ENCODE measurements around the gene LPGAT1. TPM values are rescaled to one million over a fixed set of nuclear protein-coding genes. Genes with fewer than 3 reads are reported as not detected.

Gene LPGAT1
- total RNA-seq, 1 donor from 2014 or later, result 5.7 TPM

- H3K4me3 Mint-ChIP-seq, result no peak overlapping the region
- DNase-seq (ENCODE audit: low spot score), result no peak
These were observed 125.0 kb downstream of the LPGAT1 start for GRCh38 chr1:211705467-211706091.

GRCh38 chr1:211704543-211704942, 126.0 kb downstream of the LPGAT1 start:
- no peak overlapping the region for H3K9ac ChIP-seq
- no peak overlapping the region for H3K27ac Mint-ChIP-seq
- H3K9me3 ChIP-seq (ENCODE audit: low read depth), result no peaks in the 10 kb centered on the region
- peaks cover 19% of the 10 kb centered on the region for H3K27me3 ChIP-seq
- TF ChIP-seq EZH2 (IDR thresholded peaks at IDR 0.05) (no peak), EZH2phosphoT487 (IDR thresholded peaks at IDR 0.05) (no peak)
- TF ChIP-seq, protein P1, sequence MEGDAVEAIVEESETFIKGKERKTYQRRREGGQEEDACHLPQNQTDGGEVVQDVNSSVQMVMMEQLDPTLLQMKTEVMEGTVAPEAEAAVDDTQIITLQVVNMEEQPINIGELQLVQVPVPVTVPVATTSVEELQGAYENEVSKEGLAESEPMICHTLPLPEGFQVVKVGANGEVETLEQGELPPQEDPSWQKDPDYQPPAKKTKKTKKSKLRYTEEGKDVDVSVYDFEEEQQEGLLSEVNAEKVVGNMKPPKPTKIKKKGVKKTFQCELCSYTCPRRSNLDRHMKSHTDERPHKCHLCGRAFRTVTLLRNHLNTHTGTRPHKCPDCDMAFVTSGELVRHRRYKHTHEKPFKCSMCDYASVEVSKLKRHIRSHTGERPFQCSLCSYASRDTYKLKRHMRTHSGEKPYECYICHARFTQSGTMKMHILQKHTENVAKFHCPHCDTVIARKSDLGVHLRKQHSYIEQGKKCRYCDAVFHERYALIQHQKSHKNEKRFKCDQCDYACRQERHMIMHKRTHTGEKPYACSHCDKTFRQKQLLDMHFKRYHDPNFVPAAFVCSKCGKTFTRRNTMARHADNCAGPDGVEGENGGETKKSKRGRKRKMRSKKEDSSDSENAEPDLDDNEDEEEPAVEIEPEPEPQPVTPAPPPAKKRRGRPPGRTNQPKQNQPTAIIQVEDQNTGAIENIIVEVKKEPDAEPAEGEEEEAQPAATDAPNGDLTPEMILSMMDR (IDR thresholded peaks at IDR 0.05), result no peak
- no peaks in the 10 kb centered on the region for H3K4me1 ChIP-seq
- peaks cover 16% of the 10 kb centered on the region for H3K27me3 Mint-ChIP-seq (ENCODE audit: insufficient read depth, low read depth)
- H3K4me3 Mint-ChIP-seq, result no peak overlapping the region
- H3K36me3 Mint-ChIP-seq, result peaks cover 2% of the 10 kb centered on the region
- no peaks in the 10 kb centered on the region for H3F3A ChIP-seq (ENCODE audit: low read depth)
- H3K9me3 Mint-ChIP-seq, result no peaks in the 10 kb centered on the region
- H3K4me2 ChIP-seq, result no peak overlapping the region
- no peaks in the 10 kb centered on the region for H3K79me2 ChIP-seq (ENCODE audit: low read depth)
- no peak overlapping the region for H3K27ac ChIP-seq
- DNase-seq (ENCODE audit: low spot score), result no peak
- no peaks in the 10 kb centered on the region for H4K20me1 ChIP-seq (ENCODE audit: low read depth)
- no peak overlapping the region for H2AFZ ChIP-seq (replicated peaks)
- peaks cover 5% of the 10 kb centered on the region for H3K4me1 Mint-ChIP-seq
- no peak overlapping the region for H3K4me3 ChIP-seq
- H3K36me3 ChIP-seq, result no peaks in the 10 kb centered on the region

More at GRCh38 chr1:211705467-211706091, 125.0 kb downstream of the LPGAT1 start:
- no peaks in the 10 kb centered on the region for H4K20me1 ChIP-seq (ENCODE audit: low read depth)
- TF ChIP-seq EZH2phosphoT487 (IDR thresholded peaks at IDR 0.05), result no peak
- no peak for TF ChIP-seq EZH2 (IDR thresholded peaks at IDR 0.05)
- TF ChIP-seq, protein P1 (IDR thresholded peaks at IDR 0.05), result no peak
- no peaks in the 10 kb centered on the region for H3K36me3 ChIP-seq
- Mint-ChIP-seq H3K36me3 (peaks cover 2% of the 10 kb centered on the region), H3K9me3 (no peaks in the 10 kb centered on the region), H3K4me1 (peaks cover 5% of the 10 kb centered on the region), H3K27me3 (ENCODE audit: insufficient read depth, low read depth) (peaks cover 10% of the 10 kb centered on the region), H3K27ac (no peak overlapping the region)
- no peak overlapping the region for H3K4me3 ChIP-seq
- no peak overlapping the region for H3K27ac ChIP-seq
- H2AFZ ChIP-seq (replicated peaks), result no peak overlapping the region
- peaks cover 8% of the 10 kb centered on the region for H3K27me3 ChIP-seq
- no peak overlapping the region for H3K9ac ChIP-seq
- no peaks in the 10 kb centered on the region for H3K79me2 ChIP-seq (ENCODE audit: low read depth)
- H3K4me1 ChIP-seq, result no peaks in the 10 kb centered on the region
- H3K9me3 ChIP-seq (ENCODE audit: low read depth), result no peaks in the 10 kb centered on the region
- no peaks in the 10 kb centered on the region for H3F3A ChIP-seq (ENCODE audit: low read depth)
- H3K4me2 ChIP-seq, result no peak overlapping the region

DNA sequence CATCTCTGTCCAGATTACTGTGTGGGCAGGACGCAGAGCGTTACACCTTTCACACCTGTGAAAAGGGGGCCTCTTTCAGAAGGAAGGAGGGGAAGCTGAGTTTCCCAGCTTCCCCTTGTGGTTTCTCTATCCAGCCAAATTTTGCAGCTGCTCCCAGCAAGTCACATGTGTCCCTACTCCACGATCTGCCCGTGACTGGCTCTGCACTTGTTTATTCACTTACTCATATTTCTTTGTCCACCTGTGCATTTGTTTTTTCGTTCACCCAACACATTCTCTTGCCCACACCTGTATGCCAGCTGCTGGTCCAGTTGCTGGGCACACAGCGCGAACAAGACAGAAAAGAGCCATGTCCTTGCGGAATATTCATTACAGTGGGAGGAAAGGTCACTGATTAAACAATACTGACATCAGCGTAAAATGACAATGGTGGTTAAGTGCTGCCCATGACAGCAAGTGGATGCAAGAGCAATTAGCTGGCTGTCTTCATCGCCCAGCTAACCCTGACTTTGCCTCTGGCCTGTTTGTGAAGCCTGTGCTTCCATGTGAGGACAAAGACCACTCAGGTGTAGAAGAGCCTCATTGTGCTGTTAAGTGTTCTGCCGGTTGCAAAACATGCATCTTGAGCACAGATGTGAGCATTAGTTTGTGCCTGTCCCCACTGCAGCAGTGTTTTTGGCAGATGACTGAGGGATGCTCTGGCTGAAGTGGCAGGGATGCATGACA, 126.6 kb downstream of the LPGAT1 start:
- H3K9ac ChIP-seq, result no peak overlapping the region
- no peak for TF ChIP-seq EZH2 (IDR thresholded peaks at IDR 0.05)
- no peak for TF ChIP-seq EZH2phosphoT487 (IDR thresholded peaks at IDR 0.05)
- TF ChIP-seq, protein P1 (IDR thresholded peaks at IDR 0.05), result no peak
- peaks cover 2% of the 10 kb centered on the region for H3K36me3 Mint-ChIP-seq
- no peak overlapping the region for H2AFZ ChIP-seq (replicated peaks)
- no peak overlapping the region for H3K4me3 Mint-ChIP-seq
- H3K9me3 Mint-ChIP-seq, result no peaks in the 10 kb centered on the region
- no peaks in the 10 kb centered on the region for H3K36me3 ChIP-seq
- no peaks in the 10 kb centered on the region for H3K9me3 ChIP-seq (ENCODE audit: low read depth)
- no peaks in the 10 kb centered on the region for H3K4me1 ChIP-seq
- no peaks in the 10 kb centered on the region for H4K20me1 ChIP-seq (ENCODE audit: low read depth)
- H3K4me2 ChIP-seq, result no peak overlapping the region
- H3K4me1 Mint-ChIP-seq, result peaks cover 10% of the 10 kb centered on the region
- H3K79me2 ChIP-seq (ENCODE audit: low read depth), result no peaks in the 10 kb centered on the region
- H3K4me3 ChIP-seq, result no peak overlapping the region
- H3K27me3 ChIP-seq, result peaks cover 24% of the 10 kb centered on the region
- no peak for DNase-seq (ENCODE audit: low spot score)
- no peaks in the 10 kb centered on the region for H3F3A ChIP-seq (ENCODE audit: low read depth)
- H3K27ac ChIP-seq, result no peak overlapping the region
- H3K27ac Mint-ChIP-seq, result no peak overlapping the region
- H3K27me3 Mint-ChIP-seq (ENCODE audit: insufficient read depth, low read depth), result peaks cover 18% of the 10 kb centered on the region
